GM23248 (cell line): ENCODE results near the gene MACIR. TPM values are rescaled to one million over a fixed set of nuclear protein-coding genes. Genes with fewer than 3 reads are reported as not detected.

Experiments
- DNase-seq: peaks from one replicate; pipeline ENCODE4 v3.0.0-alpha.2; 2015
- H2AFZ ChIP-seq: fragments of 200-600 bp; sonication (generic); 2 replicates; pipeline ENCODE4 v1.6.1; 2016; ENCODE audit warnings: antibody characterized with exemption
- H3F3A ChIP-seq: fragments of 200-600 bp; sonication (generic); 2 replicates; pipeline ENCODE4 v1.6.1; 2016; ENCODE audit warnings: mild to moderate bottlenecking, antibody characterized with exemption, mixed run types; ENCODE audit not compliant: insufficient read depth
- H3K27ac ChIP-seq: fragments of 200-600 bp; sonication (generic); 2 replicates; pipeline ENCODE4 v1.5.1; 2016; ENCODE audit warnings: mild to moderate bottlenecking
- H3K27me3 ChIP-seq: fragments of 200-600 bp; sonication (generic); replicated peaks from 2 replicates; pipeline ENCODE4 v1.6.1; 2016; ENCODE audit warnings: mild to moderate bottlenecking; ENCODE audit not compliant: insufficient read depth
- H3K36me3 ChIP-seq: fragments of 200-600 bp; sonication (generic); 2 replicates; pipeline ENCODE4 v1.6.1; 2016; ENCODE audit warnings: low read depth, mild to moderate bottlenecking
- H3K4me1 ChIP-seq: fragments of 200-600 bp; sonication (generic); 2 replicates; pipeline ENCODE4 v1.6.1; 2016; ENCODE audit warnings: mild to moderate bottlenecking; ENCODE audit not compliant: insufficient read depth
- H3K4me2 ChIP-seq: fragments of 200-600 bp; sonication (generic); one replicate; pipeline ENCODE4 v1.6.1; 2016; ENCODE audit warnings: mild to moderate bottlenecking; ENCODE audit not compliant: unreplicated experiment
- H3K4me3 ChIP-seq: fragments of 200-600 bp; sonication (generic); 2 replicates; pipeline ENCODE4 v1.5.1; 2016; ENCODE audit warnings: mild to moderate bottlenecking
- H3K79me2 ChIP-seq: fragments of 200-600 bp; sonication (generic); 2 replicates; pipeline ENCODE4 v1.6.1; 2016; ENCODE audit warnings: mild to moderate bottlenecking; ENCODE audit not compliant: insufficient read depth
- H3K9ac ChIP-seq: fragments of 200-600 bp; sonication (generic); 2 replicates; pipeline ENCODE4 v1.6.1; 2016; ENCODE audit warnings: mild to moderate bottlenecking
- H3K9me2 ChIP-seq: fragments of 200-600 bp; sonication (generic); 2 replicates; pipeline ENCODE4 v1.6.1; 2016; ENCODE audit warnings: mixed run types, mild to moderate bottlenecking, moderate library complexity; ENCODE audit not compliant: insufficient read depth
- H3K9me3 ChIP-seq: fragments of 200-600 bp; sonication (generic); one replicate; pipeline ENCODE4 v1.6.1; 2017; ENCODE audit warnings: low read depth
- H4K20me1 ChIP-seq: fragments of 200-600 bp; sonication (generic); 2 replicates; pipeline ENCODE4 v1.6.0; 2016; ENCODE audit not compliant: insufficient read depth
- EZH2 ChIP-seq: fragments of 200-600 bp; sonication (generic); IDR thresholded peaks from 2 replicates; pipeline ENCODE4 v1.6.1; 2018; ENCODE audit warnings: antibody characterized with exemption, mild to moderate bottlenecking; ENCODE audit not compliant: insufficient read depth, poor library complexity, severe bottlenecking
- EZH2phosphoT487 ChIP-seq: fragments of 200-600 bp; sonication (generic); IDR thresholded peaks from 2 replicates; pipeline ENCODE4 v1.6.1; 2018; ENCODE audit warnings: antibody characterized with exemption, moderate library complexity, mild to moderate bottlenecking, low read depth; ENCODE audit not compliant: insufficient read depth
- WGBS, 2 experiments: methylation state at CpG; one replicate each; pipeline ENCODE4 v1.1.6; 2015 to 2017; ENCODE audit warnings: low lambda C conversion rate in 2 of 2, low coverage in 1 of 2; ENCODE audit errors: missing lambda C conversion rate in 2 of 2; 5-methylcytosine and 5-hydroxymethylcytosine counted together
- in situ Hi-C: fragments of 300-500 bp; cut with MboI; formaldehyde crosslinking; loops from 2 replicates; pipeline ENCODE4 v1.15.0; 2020
- polyA plus RNA-seq: library from polyadenylated mRNA; unstranded; fragments of >200 nt; fragmentation: Nextera tagmentation; extraction: Ambion mirVana; gene quantifications from 2 replicates; pipeline ENCODE4 v1.2.1, GENCODE V29; 2016
- total RNA-seq: library from RNA; depleted of rRNA; stranded (reverse); fragments of >200 nt; shearing (Covaris generic); gene quantifications from 2 replicates; pipeline ENCODE4 v1.2.3, GENCODE V29; 2014

The MACIR gene
- total and polyA plus RNA-seq, 2 experiments from 2014 or later, result 35.7 to 36.3 TPM

GRCh38 chr5:103258957-103259704 is 568 bp downstream of the MACIR start:
- Histone ChIP-seq H3K79me2 (peaks cover 56% of the 10 kb centered on the region), H3F3A (peaks cover 32% of the 10 kb centered on the region), H3K9ac (peak overlapping the region; percentile 87), H3K4me2 (peak overlapping the region; percentile 85), H3K27me3 (no peaks in the 10 kb centered on the region), H4K20me1 (peaks cover 21% of the 10 kb centered on the region; the same call in 1 of the 2 replicates), H3K36me3 (no peaks in the 10 kb centered on the region), H3K4me3 (peak overlapping the region; percentile 93), H2AFZ (peak overlapping the region; percentile 89), H3K27ac (peak overlapping the region; percentile 65), H3K9me3 (no peaks in the 10 kb centered on the region), H3K9me2 (no peaks in the 10 kb centered on the region), H3K4me1 (peaks cover 33% of the 10 kb centered on the region)
- TF ChIP-seq EZH2 (no peak), EZH2phosphoT487 (no peak)
- WGBS, 2 experiments, result 0 to 1% methylated on average over 33 to 47 of the region's 91 CpGs
- in situ Hi-C loops, result no loop called here
- peak; percentile 74 for DNase-seq

DNA sequence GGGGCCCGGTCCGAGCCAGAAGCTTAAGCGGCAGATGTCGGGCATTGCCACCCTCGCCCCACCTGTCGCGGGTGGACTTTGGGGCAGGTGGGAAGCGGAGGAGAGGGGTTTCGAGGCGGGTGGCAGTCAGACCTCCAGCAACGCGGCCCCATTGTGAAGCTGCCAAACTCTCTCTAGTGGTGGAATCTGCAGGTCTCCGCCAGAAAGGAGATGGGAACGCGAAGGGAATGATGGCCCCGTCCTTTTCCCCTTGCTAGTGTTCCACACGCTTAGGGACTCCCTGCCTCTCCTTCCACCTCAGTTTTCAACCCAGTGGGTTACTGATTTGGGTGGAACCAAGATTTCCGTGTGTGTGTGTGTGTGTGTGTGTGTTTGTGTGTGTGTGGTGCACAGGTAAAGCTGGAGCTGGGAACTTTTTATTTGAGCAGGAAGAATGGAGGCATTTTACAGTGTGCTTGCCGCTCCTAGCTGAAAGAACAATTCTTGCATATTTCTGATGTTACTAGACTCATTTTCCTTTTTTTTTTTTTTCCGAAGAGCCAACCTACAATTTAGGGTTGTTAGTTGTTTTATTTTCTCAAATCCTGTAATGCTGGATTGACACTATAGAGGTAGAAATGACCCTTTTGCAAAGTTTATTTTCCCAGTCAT is 1.3 kb downstream of the MACIR start:
- Histone ChIP-seq H3K27me3 (no peaks in the 10 kb centered on the region), H3F3A (peaks cover 32% of the 10 kb centered on the region), H4K20me1 (peaks cover 22% of the 10 kb centered on the region; the same call in 1 of the 2 replicates), H3K4me1 (peaks cover 33% of the 10 kb centered on the region), H3K9me3 (no peaks in the 10 kb centered on the region), H2AFZ (peak overlapping the region; percentile 89), H3K27ac (peak overlapping the region; percentile 65), H3K4me3 (peak overlapping the region; percentile 93), H3K36me3 (no peaks in the 10 kb centered on the region), H3K4me2 (peak overlapping the region; percentile 85), H3K9me2 (no peaks in the 10 kb centered on the region), H3K9ac (peak overlapping the region; percentile 87), H3K79me2 (peaks cover 63% of the 10 kb centered on the region)
- DNase-seq, result peak; percentile 70
- in situ Hi-C loops, result no loop called here
- no peak for TF ChIP-seq EZH2phosphoT487
- TF ChIP-seq EZH2, result no peak
- 1 to 2% methylated on average over 19 to 20 of the region's 20 CpGs for WGBS, 2 experiments

DNA sequence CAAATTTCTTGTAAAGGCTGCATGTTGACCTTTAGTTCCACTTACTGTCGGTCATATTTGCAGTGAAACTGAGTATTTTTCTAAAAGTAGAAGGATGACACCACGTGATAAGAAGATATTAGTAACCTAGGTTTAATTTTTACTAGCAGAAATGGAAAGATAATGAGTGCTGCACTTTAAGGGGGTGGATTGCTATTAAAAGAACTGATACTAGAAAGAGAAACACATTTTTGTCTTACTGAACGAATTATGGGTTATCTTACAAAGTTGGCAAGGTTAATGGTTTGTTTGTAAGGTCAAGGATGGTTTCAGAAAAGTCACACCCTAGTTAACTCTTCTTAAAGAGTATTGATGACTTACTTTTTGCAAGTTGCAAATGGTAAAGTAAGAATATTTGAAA is 2.4 kb downstream of the MACIR start:
- no peak overlapping the region for H3K27ac ChIP-seq
- 0 out of 2 replicates have a peak, but pooled peaks cover 2% of the 10 kb centered on the region for H3K36me3 ChIP-seq
- H3K4me2 ChIP-seq, result peak overlapping the region; percentile 85
- H3K4me1 ChIP-seq, result peaks cover 33% of the 10 kb centered on the region
- H3K79me2 ChIP-seq, result peaks cover 74% of the 10 kb centered on the region
- peak overlapping the region; percentile 87 for H3K9ac ChIP-seq
- peaks cover 32% of the 10 kb centered on the region for H3F3A ChIP-seq
- no peaks in the 10 kb centered on the region for H3K9me2 ChIP-seq
- in situ Hi-C loops, result no loop called here
- DNase-seq, result no peak
- 33 to 39% methylated on average over 3 of the region's 3 CpGs for WGBS, 2 experiments
- H4K20me1 ChIP-seq, result peaks cover 22% of the 10 kb centered on the region
- H3K9me3 ChIP-seq, result no peaks in the 10 kb centered on the region
- peak overlapping the region; percentile 93 for H3K4me3 ChIP-seq
- TF ChIP-seq EZH2 (no peak), EZH2phosphoT487 (no peak)
- H2AFZ ChIP-seq, result no peak overlapping the region
- H3K27me3 ChIP-seq, result no peaks in the 10 kb centered on the region

DNA sequence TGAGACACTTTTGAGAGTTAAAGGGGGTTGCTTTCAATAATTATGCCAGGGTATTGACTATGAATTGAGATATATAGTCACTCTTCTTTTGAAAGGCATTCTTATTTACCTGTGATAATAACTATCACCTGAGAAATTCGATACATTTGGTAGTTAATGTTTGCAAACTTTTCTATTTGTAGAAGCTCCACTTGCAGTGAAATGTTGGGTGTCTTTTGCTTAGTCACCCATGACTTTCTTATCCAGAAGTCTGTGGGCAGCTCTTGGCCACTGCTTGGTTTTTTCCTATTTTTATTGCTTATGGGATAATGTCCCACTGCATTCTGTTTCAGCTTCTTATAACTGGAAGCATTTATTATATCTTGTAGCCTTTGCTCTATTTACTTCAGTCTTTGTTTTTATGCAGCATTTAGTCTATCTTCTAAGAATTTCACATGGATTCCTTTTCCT is 3.9 kb downstream of the MACIR start:
- in situ Hi-C loops, result no loop called here
- 0 out of 2 replicates have a peak overlapping the region, but pooled peaks have one; percentile 12 for H3K9ac ChIP-seq
- WGBS, 2 experiments, result 45 to 56% methylated on average over 1 of the region's 1 CpG
- no peaks in the 10 kb centered on the region for H3K9me3 ChIP-seq
- peaks cover 89% of the 10 kb centered on the region for H3K79me2 ChIP-seq
- H3K4me2 ChIP-seq, result peak overlapping the region; percentile 85
- peaks cover 13% of the 10 kb centered on the region; the same call in 1 of the 2 replicates for H3K36me3 ChIP-seq
- TF ChIP-seq EZH2phosphoT487 (no peak), EZH2 (no peak)
- H3K27me3 ChIP-seq, result no peaks in the 10 kb centered on the region
- H3K4me3 ChIP-seq, result peak overlapping the region; percentile 93
- H2AFZ ChIP-seq, result no peak overlapping the region
- DNase-seq, result peak; percentile 74
- H3K27ac ChIP-seq, result peak overlapping the region; percentile 46
- H3K9me2 ChIP-seq, result no peaks in the 10 kb centered on the region
- peaks cover 22% of the 10 kb centered on the region for H4K20me1 ChIP-seq
- peaks cover 33% of the 10 kb centered on the region for H3K4me1 ChIP-seq
- H3F3A ChIP-seq, result peaks cover 32% of the 10 kb centered on the region
